Activated CD4-positive, alpha-beta memory T cell treated with anti-CD3 and anti-CD28 coated beads for 36 hours (primary cell): Measurements from ENCODE around the gene RAD52. TPM values are rescaled to one million over a fixed set of nuclear protein-coding genes. Genes with fewer than 3 reads are reported as not detected.

Experiments used
- CTCF ChIA-PET: fragments of 350-600 bp; sonication (Branson Sonifier 250); formaldehyde crosslinking; loops from one replicate; lab custom pipeline; 2021; ENCODE audit warnings: antibody characterized with exemption, inconsistent platforms; lab: Charles Lee
- POLR2A ChIA-PET: fragments of 350-600 bp; sonication (Branson Sonifier 250); formaldehyde crosslinking; loops from one replicate; lab custom pipeline; 2021; ENCODE audit warnings: antibody characterized with exemption; lab: Charles Lee
- DNase-seq: peaks from one replicate; pipeline ENCODE4 v3.0.0-alpha.2; 2020
- H3K27ac Mint-ChIP-seq: one replicate; pipeline ENCODE4 v1.8.0; 2021; ENCODE audit warnings: mixed read lengths
- H3K27me3 Mint-ChIP-seq: one replicate; pipeline ENCODE4 v1.8.0; 2021; ENCODE audit warnings: mixed read lengths
- H3K36me3 Mint-ChIP-seq: one replicate; pipeline ENCODE4 v1.8.0; 2021; ENCODE audit warnings: mixed read lengths
- H3K4me1 Mint-ChIP-seq: one replicate; pipeline ENCODE4 v1.8.0; 2021; ENCODE audit warnings: low read depth, mixed read lengths
- H3K4me3 Mint-ChIP-seq: one replicate; pipeline ENCODE4 v1.8.0; 2021; ENCODE audit warnings: mild to moderate bottlenecking, mixed read lengths
- H3K9me3 Mint-ChIP-seq: one replicate; pipeline ENCODE4 v1.8.0; 2021; ENCODE audit warnings: mixed read lengths
- intact Hi-C: fragments of 100-400 bp; cut with micrococcal nuclease; formaldehyde crosslinking; loops from one replicate; pipeline ENCODE4 v1.15.1; 2023
- total RNA-seq, 2 experiments: library from RNA; stranded (reverse); gene quantifications; one replicate each; pipeline ENCODE4 v1.2.3, GENCODE V29; 2021

Gene RAD52
- total RNA-seq, 2 experiments from 2014 or later = 9.5 to 14.5 TPM

DNA sequence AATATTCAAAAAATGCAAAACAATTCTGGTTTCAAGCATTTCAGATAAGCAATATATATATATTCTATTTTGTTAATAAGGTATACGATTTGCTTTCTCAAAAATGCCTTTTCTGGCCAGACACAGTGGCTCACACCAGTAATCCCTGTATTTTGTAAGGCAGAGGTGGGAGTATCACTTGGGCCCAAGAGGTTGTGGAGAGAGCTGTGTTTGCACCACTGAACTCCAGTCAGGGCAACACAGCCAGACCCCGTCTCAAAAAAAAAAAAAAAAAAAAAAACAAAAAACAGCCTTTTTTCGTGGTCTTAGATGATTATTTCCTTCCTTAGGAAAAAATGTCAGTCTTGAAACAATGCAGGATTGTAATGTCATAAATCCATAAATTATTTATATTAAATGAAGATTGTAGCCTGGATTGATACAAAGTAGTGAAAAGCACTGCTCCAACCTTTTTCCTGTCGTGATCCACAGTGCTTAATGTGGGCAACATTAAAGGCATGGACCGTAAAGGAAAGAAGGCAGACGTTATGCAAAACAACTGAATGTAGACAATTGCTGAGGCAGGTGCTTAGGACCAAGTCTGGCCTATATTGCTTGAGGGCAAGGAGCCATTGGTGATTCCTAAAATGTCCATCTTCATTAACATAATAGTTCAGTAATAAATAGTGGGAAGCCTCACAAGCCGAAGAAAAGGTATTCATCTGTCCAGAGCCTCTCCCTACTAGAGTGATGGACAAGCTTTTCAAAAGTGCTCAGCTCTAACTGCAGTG lies 36.8 kb downstream of the RAD52 start:
- Mint-ChIP-seq H3K27ac (no peak overlapping the region), H3K9me3 (no peaks in the 10 kb centered on the region), H3K36me3 (peaks cover 44% of the 10 kb centered on the region), H3K4me1 (peaks cover 5% of the 10 kb centered on the region), H3K4me3 (no peak overlapping the region), H3K27me3 (no peaks in the 10 kb centered on the region)
- no peak for DNase-seq
- CTCF ChIA-PET = interaction anchor here (1.6 kb wide), 1 partner anchor 180 kb away, joined by 5 read pairs; no protein-coding TSS in a partner anchor
- intact Hi-C loops = no loop called here
- POLR2A ChIA-PET = no interaction called here

DNA sequence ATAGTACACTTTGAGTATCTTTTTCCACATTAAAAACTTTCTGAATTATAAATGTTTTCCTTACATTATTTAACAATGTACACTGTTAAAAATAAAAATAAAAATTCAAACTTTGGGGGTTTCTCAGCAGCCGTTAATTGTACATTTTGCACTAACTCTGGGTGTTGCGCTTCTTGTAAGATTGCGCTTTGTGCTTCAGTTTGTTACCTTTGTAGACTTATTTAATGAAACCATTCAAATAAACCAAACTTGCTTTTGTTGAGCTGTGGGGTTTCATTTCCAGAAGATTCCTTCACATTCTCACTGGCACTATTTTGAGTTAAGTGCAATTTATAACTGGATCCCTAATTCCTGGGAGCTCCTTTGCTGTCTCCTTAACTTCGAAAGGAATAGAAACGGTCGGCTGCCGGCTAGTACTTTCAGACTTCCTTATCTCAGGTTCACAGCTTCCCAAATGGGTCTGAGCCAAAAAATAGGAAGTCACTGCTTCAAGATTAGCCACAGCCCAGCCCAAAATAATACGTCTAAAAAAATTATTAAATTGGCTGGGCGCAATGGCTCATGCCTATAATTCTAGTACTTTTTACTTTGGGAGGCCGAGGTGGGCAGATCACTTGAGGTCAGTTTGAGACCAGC lies 38.2 kb downstream of the RAD52 start:
- Mint-ChIP-seq H3K36me3 (peaks cover 45% of the 10 kb centered on the region), H3K9me3 (no peaks in the 10 kb centered on the region), H3K4me3 (no peak overlapping the region), H3K27ac (no peak overlapping the region), H3K4me1 (peaks cover 6% of the 10 kb centered on the region), H3K27me3 (no peaks in the 10 kb centered on the region)
- intact Hi-C loops = no loop called here
- no peak for DNase-seq
- ChIA-PET CTCF (interaction anchor here (1.3 kb wide), 1 partner anchor 342 kb away, joined by 3 read pairs; no protein-coding TSS in a partner anchor), POLR2A (no interaction called here)

DNA sequence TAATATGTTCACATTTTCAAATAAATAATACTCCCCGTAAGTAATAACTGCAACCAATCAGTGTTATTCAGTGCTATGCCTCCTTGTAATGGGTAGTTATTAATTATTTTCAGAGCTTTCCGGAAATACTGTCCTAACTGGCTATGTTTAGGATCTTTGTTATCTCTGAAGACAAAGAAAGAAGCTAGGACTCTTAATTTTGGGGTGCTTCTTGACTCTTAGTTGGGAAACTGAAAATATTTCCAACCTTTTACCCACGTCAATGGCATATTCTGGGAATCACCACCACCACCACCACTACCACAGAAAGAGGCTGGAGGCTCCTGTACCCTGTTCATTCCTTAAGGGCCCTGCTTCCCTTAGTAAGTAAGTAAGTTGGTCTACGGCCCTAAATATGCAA lies 39.1 kb downstream of the RAD52 start:
- no peak for DNase-seq
- Mint-ChIP-seq H3K4me3 (no peak overlapping the region), H3K4me1 (peaks cover 15% of the 10 kb centered on the region), H3K36me3 (peaks cover 51% of the 10 kb centered on the region), H3K27ac (no peak overlapping the region), H3K9me3 (no peaks in the 10 kb centered on the region), H3K27me3 (no peaks in the 10 kb centered on the region)
- ChIA-PET POLR2A (no interaction called here), CTCF (interaction anchor here (1.3 kb wide), 1 partner anchor 341 kb away, joined by 3 read pairs; no protein-coding TSS in a partner anchor)
- intact Hi-C loops = no loop called here

DNA sequence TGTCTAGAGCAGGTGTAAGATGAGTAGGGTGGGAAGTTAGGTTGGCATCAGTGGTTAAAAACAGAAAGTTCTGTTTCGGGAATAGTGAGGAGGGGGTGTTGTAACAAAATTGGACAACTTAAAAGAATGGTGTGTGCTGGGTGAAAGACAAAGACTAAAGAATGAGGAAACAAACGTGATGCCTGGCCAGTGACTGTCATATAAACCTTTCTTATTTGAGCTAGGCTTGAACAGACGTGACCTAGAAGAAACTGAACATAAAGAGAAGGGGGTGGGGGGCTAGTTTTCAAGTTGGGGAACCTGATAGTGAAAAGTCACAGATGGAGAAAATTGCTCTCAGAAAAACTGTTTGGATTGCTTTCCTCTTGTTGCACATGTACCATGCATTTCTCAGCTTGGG lies 39.6 kb downstream of the RAD52 start:
- peak overlapping the region; percentile 25 for H3K27ac Mint-ChIP-seq
- peaks cover 16% of the 10 kb centered on the region for H3K4me1 Mint-ChIP-seq
- H3K36me3 Mint-ChIP-seq = peaks cover 51% of the 10 kb centered on the region
- H3K9me3 Mint-ChIP-seq = no peaks in the 10 kb centered on the region
- H3K27me3 Mint-ChIP-seq = no peaks in the 10 kb centered on the region
- ChIA-PET CTCF (interaction anchor here (1.3 kb wide), 1 partner anchor 341 kb away, joined by 3 read pairs; no protein-coding TSS in a partner anchor), POLR2A (no interaction called here)
- H3K4me3 Mint-ChIP-seq = no peak overlapping the region
- DNase-seq = no peak
- intact Hi-C loops = no loop called here

DNA sequence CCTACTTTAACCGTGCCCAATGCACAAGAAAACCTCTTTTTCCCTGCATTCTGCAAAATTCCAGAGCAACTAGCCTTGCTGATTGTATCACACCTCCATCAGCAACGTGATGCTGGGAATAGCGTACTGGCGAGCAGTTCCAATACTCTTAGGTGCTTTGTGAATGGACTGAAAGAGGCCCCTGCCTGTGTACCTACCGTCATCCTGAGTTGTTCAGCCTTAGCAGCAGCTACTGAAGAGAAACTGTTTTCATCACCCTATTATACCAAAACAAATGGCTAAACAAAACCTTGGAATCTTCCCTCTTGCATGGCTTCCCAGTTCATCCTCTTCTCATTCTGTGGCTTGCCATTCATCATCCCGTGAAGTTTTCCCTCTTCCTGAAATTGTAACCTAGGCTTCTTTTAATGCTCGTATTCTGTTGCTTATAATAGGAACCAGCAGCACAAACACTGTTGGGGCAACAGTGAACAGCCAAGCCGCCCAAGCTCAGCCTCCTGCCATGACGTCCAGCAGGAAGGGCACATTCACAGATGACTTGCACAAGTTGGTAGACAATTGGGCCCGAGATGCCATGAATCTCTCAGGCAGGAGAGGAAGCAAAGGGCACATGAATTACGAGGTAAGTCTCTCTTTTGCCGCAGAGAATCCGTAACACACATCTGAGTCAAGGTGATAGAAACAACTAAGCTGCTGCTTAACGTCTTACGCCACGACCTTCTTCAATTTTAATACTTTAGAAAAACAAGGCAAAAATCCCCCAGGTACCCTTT lies 41.9 kb downstream of the RAD52 start:
- no peaks in the 10 kb centered on the region for H3K9me3 Mint-ChIP-seq
- peaks cover 31% of the 10 kb centered on the region for H3K4me1 Mint-ChIP-seq
- DNase-seq = no peak
- CTCF ChIA-PET = interaction anchor here (1.6 kb wide), 1 partner anchor 185 kb away, joined by 5 read pairs; no protein-coding TSS in a partner anchor
- POLR2A ChIA-PET = no interaction called here
- peaks cover 48% of the 10 kb centered on the region for H3K36me3 Mint-ChIP-seq
- no peak overlapping the region for H3K4me3 Mint-ChIP-seq
- no peaks in the 10 kb centered on the region for H3K27me3 Mint-ChIP-seq
- intact Hi-C loops = no loop called here
- H3K27ac Mint-ChIP-seq = peak overlapping the region; percentile 2

DNA sequence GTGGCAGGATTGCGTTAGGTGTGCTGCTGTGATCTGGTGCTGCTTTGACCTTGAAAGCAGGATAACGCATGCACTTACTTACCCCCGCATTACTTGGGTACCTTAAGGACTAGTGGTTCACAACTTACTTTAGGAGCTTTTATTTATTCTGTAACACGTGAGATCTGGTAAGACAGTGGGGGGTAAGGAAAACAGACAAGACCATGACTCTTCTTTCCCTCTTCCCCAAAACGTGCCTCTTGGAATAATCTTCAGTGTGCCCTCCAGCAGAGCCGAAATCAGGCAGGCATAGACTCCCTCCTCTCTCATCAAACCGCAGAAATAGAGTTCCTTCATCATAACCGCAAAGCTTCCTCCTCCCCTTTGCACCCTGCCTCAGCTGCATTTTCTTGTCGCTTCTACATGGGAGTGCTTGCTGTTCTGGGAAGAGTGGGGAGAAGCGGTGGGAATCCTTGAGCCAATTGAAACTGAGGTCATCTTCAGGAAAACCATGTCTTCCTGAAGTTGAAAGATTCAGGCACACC lies 43.4 kb downstream of the RAD52 start:
- Mint-ChIP-seq H3K9me3 (no peaks in the 10 kb centered on the region), H3K4me1 (peaks cover 31% of the 10 kb centered on the region), H3K27me3 (no peaks in the 10 kb centered on the region), H3K27ac (peak overlapping the region; percentile 18), H3K36me3 (peaks cover 55% of the 10 kb centered on the region), H3K4me3 (no peak overlapping the region)
- intact Hi-C loops = no loop called here
- CTCF ChIA-PET = interaction anchor here (0.9 to 2.0 kb wide), 4 partner anchors 12 to 46 kb away, joined by 3 to 4 read pairs (median 3); partner anchors contain the start of gene RAD52
- DNase-seq = no peak
- POLR2A ChIA-PET = no interaction called here

DNA sequence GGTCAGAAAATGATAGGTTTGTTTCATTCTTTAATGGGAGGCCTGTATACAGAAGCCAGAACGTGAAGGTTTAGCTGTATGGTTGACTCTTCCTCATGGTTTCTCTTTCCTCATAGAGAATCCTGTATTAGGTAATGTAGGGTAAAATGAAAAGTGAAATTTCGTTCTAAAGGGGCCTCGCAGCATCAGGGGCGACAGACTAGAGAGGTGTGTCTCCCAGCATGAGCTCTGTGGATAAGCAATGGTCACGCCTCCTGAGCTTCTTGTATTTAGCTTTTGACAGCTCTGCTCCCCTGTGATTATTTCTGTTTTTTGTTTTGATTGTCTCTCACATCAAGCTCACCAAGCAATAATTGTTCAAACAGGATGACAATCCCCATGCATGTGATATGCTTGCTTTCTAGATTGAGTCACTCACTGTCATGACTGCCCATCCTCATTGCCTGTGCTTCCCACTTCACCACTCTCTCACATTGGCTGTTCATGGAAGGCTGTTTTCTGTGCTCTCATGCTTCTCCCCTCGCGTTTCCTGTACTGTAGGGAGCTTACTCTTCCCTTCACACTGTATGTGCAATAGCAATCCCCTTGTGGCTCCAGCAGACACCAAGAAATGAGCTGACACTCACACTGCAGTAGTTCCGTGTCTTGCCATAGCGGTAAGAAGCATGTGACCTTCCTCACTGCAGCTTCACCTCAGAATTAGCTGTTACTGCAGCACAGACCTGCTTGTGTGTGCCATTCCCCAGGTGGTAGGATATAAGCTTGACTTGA lies 44.0 kb downstream of the RAD52 start:
- H3K27ac Mint-ChIP-seq = peak overlapping the region; percentile 67
- ChIA-PET CTCF (interaction anchor here (0.9 to 2.0 kb wide), 5 partner anchors 12 to 91 kb away, joined by 3 to 4 read pairs (median 3); partner anchors contain the start of gene RAD52), POLR2A (no interaction called here)
- H3K4me1 Mint-ChIP-seq = peaks cover 31% of the 10 kb centered on the region
- no peaks in the 10 kb centered on the region for H3K27me3 Mint-ChIP-seq
- no peak overlapping the region for H3K4me3 Mint-ChIP-seq
- H3K9me3 Mint-ChIP-seq = no peaks in the 10 kb centered on the region
- peak; percentile 15 for DNase-seq
- peaks cover 55% of the 10 kb centered on the region for H3K36me3 Mint-ChIP-seq
- intact Hi-C loops = no loop called here

DNA sequence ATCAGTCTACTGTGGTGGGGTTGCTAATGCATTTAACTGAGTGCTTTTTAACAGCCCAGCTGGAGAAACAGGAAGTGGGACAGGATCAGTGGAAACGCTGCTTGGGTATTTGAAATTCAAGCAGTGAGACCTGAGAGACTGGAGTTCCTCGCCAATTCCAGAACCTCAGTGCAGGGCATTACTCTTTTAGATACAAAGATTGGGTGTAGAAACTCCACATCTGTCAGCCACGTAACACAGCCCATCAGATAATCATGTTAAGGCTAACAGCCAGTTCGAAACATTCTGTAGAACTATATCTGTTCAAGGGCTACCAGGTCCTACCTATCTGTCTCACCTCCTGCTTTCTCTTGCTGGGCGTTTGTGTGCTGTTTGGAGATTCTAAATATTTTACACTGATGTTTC lies 45.5 kb downstream of the RAD52 start:
- no peak for DNase-seq
- Mint-ChIP-seq H3K36me3 (peaks cover 47% of the 10 kb centered on the region), H3K4me3 (no peak overlapping the region), H3K27me3 (no peaks in the 10 kb centered on the region), H3K9me3 (no peaks in the 10 kb centered on the region), H3K27ac (peak overlapping the region; percentile 21), H3K4me1 (peaks cover 31% of the 10 kb centered on the region)
- ChIA-PET CTCF (interaction anchor here (1.1 to 2.0 kb wide), 2 partner anchors 14 to 45 kb away, joined by 3 to 4 read pairs; partner anchors contain the start of gene RAD52), POLR2A (no interaction called here)
- intact Hi-C loops = no loop called here

DNA sequence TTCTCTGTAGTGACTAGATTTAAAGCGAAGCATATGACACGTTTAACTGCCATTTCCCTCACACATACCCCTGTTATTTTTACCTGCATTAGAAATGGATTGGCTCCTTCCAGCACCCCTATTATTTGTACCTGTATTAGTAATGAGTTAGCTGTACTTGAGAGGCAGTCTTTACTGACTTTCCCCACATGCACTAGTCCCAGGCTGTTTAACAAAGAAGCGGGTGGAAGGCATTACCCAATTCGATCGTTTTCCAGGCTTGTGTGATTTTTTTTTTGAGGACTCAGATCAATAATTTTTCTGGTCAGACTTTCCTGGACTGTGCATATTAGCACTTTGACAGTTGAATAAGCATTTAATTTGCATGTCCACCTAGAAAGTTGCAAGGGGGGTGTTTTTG lies 46.4 kb downstream of the RAD52 start:
- H3K4me3 Mint-ChIP-seq = no peak overlapping the region
- peaks cover 44% of the 10 kb centered on the region for H3K36me3 Mint-ChIP-seq
- no peaks in the 10 kb centered on the region for H3K27me3 Mint-ChIP-seq
- ChIA-PET POLR2A (no interaction called here), CTCF (no interaction called here)
- peaks cover 31% of the 10 kb centered on the region for H3K4me1 Mint-ChIP-seq
- H3K9me3 Mint-ChIP-seq = no peaks in the 10 kb centered on the region
- intact Hi-C loops = no loop called here
- DNase-seq = no peak
- no peak overlapping the region for H3K27ac Mint-ChIP-seq

DNA sequence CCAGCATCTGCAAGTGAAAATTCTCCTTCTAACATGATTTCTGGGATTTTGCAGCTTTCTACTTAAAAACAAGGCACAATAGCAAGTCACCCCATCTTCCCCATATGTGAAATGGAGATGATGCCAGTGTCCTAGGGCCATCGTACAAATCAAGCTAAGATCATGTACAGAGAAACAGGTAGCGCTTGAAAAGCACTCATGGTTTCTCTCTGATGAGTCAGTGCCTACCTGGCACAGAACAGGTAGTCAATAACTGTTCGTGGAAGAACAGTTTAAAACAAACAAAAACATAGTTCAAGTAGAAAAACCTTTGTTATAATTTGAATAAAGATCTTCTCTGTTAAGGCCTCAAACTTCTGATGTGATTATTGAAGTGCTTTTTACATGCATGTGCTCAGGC lies 46.9 kb downstream of the RAD52 start:
- Mint-ChIP-seq H3K9me3 (no peaks in the 10 kb centered on the region), H3K27ac (no peak overlapping the region), H3K36me3 (peaks cover 41% of the 10 kb centered on the region), H3K4me3 (no peak overlapping the region), H3K27me3 (no peaks in the 10 kb centered on the region), H3K4me1 (peaks cover 31% of the 10 kb centered on the region)
- no peak for DNase-seq
- intact Hi-C loops = no loop called here
- ChIA-PET POLR2A (no interaction called here), CTCF (no interaction called here)

DNA sequence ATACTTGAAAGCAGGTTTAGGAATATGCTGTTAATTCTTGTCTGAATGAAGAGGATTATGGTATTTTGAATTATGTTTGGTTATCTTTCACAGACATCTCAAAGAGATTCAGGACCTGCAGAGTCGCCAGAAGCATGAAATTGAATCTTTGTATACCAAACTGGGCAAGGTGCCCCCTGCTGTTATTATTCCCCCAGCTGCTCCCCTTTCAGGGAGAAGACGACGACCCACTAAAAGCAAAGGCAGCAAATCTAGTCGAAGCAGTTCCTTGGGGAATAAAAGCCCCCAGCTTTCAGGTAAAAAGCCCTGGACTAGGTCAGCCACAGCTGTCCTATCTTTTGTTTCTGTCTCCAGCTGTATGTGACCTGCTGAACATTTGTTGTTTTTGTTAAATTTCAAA lies 52.1 kb downstream of the RAD52 start:
- Mint-ChIP-seq H3K27ac (no peak overlapping the region), H3K4me1 (no peaks in the 10 kb centered on the region), H3K36me3 (peaks cover 34% of the 10 kb centered on the region), H3K9me3 (no peaks in the 10 kb centered on the region), H3K27me3 (no peaks in the 10 kb centered on the region), H3K4me3 (no peak overlapping the region)
- DNase-seq = no peak
- CTCF ChIA-PET = interaction anchor here (0.7 to 1.6 kb wide), 2 partner anchors 321 to 455 kb away, joined by 3 to 4 read pairs; no protein-coding TSS in a partner anchor
- POLR2A ChIA-PET = no interaction called here
- intact Hi-C loops = no loop called here
